Measurements from ENCODE around the gene TTC22.
A peak's percentile ranks its signal among the peaks of the same experiment; 100 is the strongest.

The TTC22 gene

DNA sequence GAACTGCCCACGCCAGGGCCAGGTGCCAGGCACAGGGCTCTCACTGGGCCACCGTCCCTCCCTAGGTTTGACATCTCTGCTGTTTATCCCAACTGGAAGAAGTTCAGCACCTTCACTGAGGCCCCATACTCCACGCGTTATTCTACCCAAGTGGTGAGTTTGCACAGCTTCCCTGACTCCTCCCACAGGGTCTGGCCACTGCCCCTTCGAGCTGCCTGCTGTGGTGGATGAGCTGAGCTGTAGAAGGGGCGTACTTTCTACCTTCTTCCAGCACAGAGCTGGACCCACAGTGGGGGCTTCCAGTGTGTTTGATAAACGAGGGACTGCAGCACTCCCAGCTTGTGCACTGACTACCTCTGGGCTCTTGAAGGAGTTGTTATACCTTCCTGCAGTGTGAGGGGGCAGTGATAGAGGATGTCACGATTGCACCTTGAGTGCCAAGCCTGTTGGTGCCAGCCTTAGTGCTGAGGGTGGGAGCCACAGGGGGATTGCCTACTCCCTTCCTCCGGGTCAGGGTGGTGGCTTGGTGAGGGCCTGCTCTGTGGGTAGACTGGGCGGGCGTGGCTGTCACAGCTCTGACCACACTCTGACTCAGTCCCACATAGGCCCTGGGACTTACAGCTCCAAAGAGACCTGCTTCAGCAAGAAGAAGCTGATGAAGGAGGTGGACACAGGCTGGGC is 5.9 kb upstream of the TTC22 start:
- peak; percentile 62 for DNase-seq

DNA sequence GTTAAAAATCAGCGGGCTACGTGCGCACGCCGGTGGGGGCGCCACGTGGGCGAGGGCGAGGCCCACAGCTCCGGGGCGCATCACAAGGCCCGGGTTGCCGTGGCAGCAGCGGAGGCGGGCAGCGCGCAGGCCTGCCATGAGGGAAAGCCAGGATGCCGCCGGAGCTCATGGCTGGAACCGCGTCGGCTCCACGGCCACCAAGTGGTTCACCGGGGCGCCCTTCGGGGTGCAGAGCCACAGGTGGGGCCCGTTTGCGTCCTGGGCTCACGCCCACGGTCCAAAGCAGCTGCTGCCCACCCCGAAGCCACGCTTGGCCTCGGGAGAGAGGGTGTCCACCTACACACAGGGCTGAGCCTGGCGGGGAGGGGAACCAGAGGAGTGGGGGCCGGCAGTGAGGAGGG is 4.9 kb upstream of the TTC22 start:
- DNase-seq, result no peak

DNA sequence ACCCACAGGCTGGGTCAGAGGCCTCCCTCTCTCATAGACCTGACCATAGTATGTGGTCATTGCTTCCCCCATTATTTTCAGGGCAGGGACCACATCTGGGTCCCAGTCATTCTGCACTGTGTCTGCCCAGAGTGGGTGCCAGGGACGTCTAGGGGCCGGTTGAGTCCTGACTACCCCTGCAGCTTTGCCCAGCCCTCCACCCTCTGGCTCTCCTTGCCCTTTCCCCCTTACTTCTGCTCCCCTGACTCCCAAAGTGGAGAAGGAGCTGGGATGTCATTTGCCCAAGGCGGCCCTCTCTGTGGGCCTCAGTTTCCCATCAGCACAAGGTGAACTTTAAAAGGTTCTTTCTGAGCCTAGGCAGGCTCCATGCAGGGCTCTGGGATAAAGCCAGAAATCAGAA is 4.3 kb upstream of the TTC22 start:
- no peak for DNase-seq

DNA sequence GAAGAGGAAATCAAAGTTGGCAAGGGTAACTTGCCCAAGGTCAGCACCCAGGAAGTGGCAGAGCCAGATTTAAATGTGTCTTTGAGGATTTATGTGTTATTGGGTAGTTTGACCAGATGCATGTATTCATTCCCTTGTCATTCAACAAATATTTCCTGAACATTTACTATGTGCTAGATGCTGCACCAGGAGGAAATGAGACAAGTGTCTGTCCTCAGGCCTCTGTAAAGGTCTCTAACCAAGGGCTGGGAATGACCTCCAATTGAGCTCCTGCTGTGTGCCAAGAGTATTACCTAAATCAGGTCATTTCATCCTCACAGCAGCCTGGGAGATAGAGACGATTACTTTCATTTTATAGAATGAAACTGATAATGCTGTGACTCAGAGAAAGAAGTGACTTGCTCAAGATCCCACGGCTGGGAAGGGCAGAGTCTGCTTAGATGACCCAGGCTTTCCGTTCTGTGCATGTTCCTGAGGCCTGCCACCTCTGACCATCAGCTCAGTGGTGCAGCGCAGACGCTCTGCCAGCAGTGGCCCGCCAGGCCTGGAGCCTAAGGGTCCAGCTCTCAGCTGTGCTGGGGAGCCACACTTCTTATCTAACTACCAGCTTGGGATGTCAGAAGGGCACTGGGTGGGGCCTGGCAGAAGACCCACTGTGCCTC is 3.5 kb upstream of the TTC22 start:
- DNase-seq, result peak; percentile 63

DNA sequence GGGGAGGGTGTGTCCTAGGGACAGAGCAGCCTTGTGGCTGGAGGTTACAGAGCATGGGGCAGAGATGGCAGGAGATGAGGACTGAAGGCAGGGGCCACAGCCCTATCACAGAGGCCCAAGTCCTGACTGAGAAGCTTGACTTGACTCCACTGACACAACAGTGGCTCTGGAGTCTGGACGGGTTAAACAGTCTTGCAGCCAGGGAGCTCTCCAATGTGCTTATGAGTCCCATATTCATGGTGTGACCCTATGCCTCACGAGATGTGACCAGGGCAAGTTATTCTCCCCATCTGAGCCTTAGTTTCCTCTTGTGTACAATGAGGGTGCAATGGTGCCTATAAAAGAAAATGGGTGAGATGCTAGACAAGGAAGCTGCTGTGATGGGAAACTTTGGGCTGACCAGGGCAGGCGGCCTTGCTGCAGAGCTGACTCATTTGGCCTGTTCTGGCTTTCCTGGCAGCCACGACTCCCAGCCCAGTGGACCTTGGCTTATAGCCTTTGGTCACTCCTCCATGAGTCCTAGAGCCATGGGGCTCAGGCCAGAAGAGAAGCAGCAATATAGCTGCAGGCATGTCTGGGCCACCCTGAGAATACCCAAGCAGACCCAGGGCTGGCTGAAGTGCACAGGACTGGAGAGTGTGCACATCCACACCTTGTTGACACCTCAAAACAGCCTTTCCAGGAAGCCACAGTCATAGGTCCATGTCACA is 2.8 kb upstream of the TTC22 start:
- DNase-seq, result peak; percentile 55

DNA sequence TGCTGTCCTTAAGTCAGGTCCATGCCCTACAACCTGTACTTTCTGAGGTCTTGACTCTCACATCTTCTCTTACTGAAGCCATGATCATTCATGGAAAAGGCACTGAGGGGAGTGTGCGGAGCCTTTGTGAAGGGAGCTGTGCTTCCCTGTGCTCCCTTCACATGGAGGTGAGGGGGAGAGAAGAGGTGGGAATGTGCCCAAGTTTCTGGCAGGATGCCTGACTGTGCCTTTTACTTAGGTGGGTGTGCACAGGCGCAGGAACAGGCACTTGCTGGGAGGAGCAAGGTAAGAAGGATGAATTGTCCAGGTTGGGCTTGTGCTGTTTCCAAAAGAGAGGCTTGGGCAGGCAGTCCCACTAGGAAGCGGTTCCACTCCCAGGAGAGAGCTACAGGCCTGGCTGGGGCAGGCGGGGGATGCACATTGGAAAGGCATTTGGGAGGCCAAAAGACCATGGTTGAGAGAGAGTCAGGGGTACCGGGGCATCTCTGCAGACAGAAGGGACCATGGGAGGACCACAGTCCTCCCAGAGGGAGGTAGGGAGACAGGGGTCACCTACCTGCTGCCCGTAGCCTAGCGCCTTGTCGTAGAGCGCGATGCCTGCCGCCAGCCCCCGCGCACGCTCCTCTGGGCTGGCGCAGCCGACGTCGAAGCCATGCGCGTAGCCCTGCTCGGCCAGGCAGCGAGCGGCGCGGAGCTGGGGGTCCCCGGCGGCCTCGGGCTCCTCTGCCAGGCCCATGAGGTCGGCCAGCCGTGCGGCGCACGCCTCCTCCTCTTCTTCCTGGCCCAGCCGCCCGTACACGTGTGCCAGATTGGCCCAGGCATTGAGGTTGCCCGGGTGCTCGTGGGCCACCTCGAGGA is 853 bp downstream of the TTC22 start:
- DNase-seq, result no peak

GRCh38 chr1:54798769-54799641 is 2.1 kb downstream of the TTC22 start:
- peak; percentile 90 for DNase-seq

- DNase-seq, result no peak
Observed at GRCh38 chr1:54798206-54798605, 2.9 kb downstream of the TTC22 start.

DNA sequence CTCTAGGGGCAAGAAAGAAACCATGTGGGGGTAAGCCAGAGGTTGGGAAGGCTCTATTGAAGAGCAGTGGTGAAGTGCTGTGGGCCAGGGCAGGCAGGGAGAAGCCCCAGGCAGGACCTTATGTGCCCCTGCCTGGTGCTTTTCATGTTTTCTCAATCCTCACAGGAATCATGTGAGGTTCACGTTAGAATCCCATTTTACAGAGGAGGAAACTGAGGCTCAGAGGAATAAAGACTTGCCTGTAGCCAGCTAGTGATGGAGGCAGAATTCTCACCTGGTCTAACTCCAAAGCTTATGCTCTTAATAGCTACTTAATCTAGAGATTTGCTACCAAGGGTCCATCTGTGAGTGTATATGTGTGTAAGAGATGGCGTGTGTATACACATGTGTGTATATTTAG is 4.2 kb downstream of the TTC22 start:
- no peak for DNase-seq

DNA sequence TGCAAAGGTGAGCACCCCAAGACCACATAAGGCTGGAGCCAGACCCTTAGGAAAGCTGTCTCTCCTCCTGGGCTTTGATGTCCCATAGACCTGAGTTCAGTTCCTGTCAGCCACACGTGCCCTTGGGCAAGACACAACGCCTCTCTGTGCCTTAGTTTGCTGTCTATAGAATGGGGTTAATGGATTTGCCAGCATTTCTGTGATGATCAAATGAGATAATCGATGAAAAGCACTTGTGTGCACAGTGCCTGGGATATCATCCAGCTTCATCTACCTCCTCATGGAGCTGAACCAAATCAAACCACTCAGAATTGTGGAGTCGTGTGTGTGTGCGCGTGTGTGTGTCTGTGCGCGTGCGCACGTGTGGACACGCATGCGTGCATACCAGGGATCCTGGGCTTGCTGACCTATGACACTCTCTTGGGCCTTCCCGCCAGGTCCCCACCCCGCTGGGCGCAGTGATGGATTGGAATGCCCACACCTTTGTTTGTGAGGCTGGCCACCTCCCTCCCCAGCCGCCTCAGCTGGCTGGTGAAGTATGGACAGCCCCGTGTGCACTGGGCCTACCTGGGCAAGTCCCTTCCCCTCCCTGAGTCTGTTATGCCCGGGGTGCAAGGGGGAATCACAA is 5.2 kb downstream of the TTC22 start:
- no peak for DNase-seq

DNA sequence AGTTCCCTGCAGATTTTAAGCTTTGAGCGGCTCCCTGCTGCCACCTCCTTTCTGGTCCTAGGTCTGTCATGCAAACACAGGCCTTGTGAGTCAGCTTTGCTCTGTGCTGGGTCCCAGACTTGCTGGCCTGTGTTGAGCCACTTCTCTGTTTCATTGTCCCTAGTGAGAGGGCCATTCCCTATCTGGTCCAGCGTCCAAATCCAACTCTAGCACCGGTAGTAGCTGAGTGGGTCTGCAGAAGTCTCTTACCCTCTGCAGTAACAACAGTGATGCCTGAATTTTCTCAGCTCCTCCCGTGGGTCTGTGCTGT is 5.8 kb downstream of the TTC22 start:
- no peak for DNase-seq

GRCh38 chr1:54794451-54795355 is 6.4 kb downstream of the TTC22 start:
- DNase-seq, result no peak

GRCh38 chr1:54792686-54793282 is 8.3 kb downstream of the TTC22 start:
- DNase-seq, result no peak

- DNase-seq, result peak; percentile 64
Observed at GRCh38 chr1:54791880-54792522, 9.1 kb downstream of the TTC22 start.

DNA sequence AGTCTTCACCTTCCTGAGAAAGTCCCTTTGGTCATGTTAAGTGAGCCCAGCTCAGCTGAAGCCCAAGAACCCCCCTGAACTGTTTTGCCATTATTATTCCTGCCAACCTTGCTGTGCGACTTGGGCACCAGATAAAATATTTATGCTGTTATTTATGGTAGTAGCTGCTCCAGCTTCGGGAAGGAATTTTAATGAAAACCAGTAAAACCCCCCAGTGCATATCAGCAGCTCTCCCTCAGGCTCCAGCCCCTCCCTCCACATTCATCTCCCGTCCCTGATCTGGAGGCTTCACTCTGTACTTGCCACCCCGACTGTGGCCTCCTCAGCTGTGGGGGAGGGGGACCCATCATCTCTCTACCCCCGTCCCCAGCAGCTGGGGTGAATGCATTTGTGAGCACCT is 12.7 kb downstream of the TTC22 start:
- DNase-seq, result no peak

GRCh38 chr1:54787604-54788003 is 13.5 kb downstream of the TTC22 start:
- DNase-seq, result no peak

DNA sequence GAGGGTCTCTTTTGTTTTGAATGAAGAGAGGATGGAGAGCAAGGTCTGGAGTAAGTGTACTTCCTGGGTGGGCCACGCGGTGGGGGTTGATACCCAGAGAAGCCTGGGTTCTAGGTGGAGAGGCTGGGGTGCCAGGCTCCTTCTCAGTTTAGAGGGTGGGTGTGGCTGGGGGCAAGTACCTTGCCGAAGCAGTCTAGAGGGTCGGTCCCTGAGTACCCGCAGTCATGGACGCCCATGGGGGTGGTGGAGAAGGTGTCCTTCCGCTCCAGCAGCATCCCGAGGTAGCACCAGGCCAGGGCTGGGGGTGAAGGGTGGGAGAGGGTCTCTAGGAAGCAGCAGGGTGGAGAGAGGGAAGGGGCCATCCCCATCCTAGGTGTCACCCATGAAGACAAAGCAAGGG is 14.3 kb downstream of the TTC22 start:
- DNase-seq, result no peak

GRCh38 chr1:54784066-54784465 is 17.1 kb downstream of the TTC22 start:
- no peak for DNase-seq

GRCh38 chr1:54782588-54782987 is 18.5 kb downstream of the TTC22 start:
- DNase-seq, result no peak

GRCh38 chr1:54782156-54782555 is 19.0 kb downstream of the TTC22 start:
- DNase-seq, result no peak

Measured in activated CD4-positive, alpha-beta T cell treated with anti-CD3 and anti-CD28 coated beads, Interleukin-2, Interleukin-6, amounts not matched to agents 100 ng/mL and 50 ng/mL, durations not matched to agents 16 hours and 8 hours (primary cell).